HL-60/S4 (cell line): ENCODE results near the gene MMP17.

Source experiments
- in situ Hi-C: fragments of 300-500 bp; cut with MboI; formaldehyde crosslinking; loops from 2 replicates; pipeline ENCODE4 v1.14.3; 2022; ENCODE audit warnings: low sequenced_read_pairs

The MMP17 gene

GRCh38 chr12:131845121-131845520, 16.9 kb downstream of the MMP17 start:
- in situ Hi-C loops, result loop anchor here (10.0 kb wide), 1 partner anchor 100 kb away; the partner anchor contains the start of gene EP400

- in situ Hi-C loops, result loop anchor here (10.0 kb wide), 1 partner anchor 97 kb away; the partner anchor contains the start of gene EP400
Observed at GRCh38 chr12:131847456-131847855, 19.3 kb downstream of the MMP17 start.

DNA sequence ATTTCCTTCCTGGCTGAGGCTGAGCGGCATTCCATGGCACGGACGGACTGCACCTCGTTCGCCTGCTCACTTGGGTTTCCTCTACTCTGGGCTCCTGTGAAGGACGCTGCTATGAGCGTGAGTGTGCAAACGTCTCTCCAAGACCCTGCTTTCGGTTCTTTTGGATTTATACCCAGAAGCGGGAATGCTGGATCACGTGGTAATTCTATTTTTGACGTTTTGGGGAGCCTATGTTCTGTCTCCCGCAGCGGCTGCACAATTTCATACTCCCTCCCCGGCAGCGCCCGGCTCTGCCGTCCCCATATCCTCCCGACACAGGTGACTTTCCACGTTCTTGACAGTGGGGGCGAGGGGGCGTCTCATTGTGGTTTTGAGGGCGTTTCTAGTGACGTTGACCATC, 20.6 kb downstream of the MMP17 start:
- in situ Hi-C loops, result loop anchor here (10.0 kb wide), 1 partner anchor 96 kb away; the partner anchor contains the start of gene EP400

- in situ Hi-C loops, result loop anchor here (10.0 kb wide), 1 partner anchor 95 kb away; the partner anchor contains the start of gene EP400
Observed at GRCh38 chr12:131849700-131850553, 21.7 kb downstream of the MMP17 start.

- in situ Hi-C loops, result no loop called here
Observed at GRCh38 chr12:131850856-131851559, 22.8 kb downstream of the MMP17 start.

DNA sequence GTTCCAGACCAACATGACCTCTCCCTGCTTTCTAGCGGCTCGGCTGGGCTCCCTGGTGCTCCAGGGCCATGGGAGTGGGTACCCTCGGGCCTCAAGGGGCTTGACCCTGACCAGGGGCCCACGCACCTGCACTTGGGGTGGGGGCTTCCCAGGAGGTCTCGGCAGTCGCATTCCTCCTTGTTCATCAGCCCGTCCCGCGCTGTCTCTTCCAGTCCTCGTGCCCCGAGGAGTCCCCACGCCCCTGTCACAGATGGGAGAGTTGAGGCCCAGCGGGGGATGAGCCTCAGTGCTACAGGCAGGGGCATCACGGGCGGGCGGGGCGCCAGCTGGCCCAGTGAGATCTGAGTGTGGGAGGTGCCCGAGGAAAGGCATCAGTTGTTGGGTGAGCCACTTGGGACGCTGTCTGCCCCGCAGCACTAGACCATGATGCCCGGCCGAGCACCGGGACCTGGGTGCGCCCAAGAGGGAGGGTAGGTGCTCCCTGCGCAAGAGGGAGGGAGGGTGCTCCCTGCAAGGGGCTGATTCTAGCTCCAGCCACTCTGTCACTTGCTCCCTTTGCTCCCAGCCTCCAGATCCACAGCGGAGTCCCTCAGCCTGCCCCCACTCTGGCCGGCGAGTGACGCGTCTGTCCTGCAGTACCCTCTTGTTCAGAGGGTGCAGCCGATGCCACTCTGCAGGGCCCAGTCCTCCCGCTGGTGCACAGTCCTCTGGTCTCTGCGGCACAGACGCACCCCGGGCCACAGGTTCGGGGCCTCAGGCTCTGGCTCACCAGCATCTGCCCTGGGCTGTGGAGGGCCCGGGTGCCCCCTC, 23.8 kb downstream of the MMP17 start:
- in situ Hi-C loops, result no loop called here

DNA sequence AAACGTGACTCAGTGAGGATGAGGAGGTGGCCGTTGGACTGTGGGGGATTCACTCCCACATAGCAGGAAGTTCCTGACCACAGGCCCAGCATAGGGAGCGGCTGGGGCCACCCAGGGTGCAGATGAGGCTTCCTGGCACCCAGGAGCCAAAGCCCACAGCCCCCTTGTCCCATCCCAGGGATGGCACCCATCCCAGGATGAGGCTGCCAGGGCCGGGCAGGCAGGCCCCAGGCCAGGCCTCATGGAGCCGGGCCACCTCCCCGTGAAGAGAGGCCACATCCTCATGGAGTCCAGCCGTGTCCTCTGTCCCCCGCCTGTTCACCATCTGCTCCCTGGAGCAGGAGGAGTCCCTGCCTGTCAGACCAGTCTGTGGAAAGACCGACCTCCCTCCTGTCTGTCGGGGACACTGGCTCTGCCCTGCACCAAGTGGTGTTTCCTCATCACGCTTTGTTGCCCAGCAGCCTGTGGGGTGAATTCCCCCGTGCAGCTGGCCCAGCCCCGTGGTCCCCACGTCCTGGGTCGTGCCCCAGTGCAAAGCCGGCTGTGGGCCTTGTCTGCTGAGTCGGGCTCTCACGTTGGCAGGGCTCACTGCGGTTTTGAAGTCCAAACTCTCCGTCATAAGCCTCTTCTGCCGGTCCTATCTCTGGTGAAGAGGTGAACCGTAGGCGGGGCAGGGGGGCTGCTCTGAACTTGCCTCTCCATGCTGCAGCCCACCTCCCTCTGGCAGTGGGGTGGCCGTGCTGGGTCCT, 24.5 kb downstream of the MMP17 start:
- in situ Hi-C loops, result no loop called here

DNA sequence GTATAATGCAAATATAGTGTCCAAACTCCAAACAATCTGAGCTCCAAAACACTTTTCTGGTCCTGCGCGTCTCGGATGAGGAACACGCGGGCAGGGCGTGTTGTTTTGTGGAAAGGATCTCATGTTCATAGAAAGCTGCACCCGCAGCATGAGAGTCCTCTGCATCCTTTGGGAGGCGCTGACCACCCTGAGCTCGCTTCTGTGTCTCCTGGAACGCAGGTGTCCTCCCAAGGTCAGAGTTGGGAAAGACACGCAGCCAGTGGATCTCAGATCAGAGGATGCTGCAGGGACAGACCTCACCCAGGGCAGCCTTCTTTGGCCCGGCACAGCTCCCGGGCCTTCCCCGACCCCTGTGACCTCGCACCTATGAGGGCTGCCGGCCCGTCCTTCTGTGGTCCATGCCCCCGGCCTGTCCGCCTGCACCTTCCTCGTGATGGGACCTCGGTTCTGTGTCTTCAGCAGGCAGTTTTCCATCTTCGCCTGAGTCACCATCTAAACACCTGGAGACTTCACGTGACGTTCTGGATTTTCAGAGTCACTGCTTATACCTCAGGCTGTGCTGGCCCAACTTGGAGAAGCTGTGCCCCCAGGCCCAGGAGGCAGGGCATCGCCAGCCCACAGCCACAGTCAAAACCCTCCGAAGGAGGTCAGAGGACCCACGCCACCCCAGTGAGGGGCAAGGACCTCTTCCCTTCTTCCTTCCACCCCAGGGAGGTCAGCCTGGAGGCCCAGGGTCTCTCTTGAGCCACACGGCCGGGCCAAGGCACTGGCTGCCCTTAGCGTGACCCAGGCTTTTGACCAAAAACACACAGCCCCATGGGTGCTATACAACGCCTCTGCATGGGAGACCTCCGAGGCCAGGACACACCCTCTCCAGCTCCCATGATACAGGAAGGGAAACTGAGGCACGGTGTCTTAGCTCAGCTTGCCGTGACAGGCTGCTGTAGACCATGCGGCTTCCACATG, 25.9 kb downstream of the MMP17 start:
- in situ Hi-C loops, result no loop called here

GRCh38 chr12:131854861-131855476, 26.8 kb downstream of the MMP17 start:
- in situ Hi-C loops, result no loop called here

- in situ Hi-C loops, result no loop called here
Observed at GRCh38 chr12:131855521-131856142, 27.4 kb downstream of the MMP17 start.

GRCh38 chr12:131856366-131857097, 28.3 kb downstream of the MMP17 start:
- in situ Hi-C loops, result no loop called here

DNA sequence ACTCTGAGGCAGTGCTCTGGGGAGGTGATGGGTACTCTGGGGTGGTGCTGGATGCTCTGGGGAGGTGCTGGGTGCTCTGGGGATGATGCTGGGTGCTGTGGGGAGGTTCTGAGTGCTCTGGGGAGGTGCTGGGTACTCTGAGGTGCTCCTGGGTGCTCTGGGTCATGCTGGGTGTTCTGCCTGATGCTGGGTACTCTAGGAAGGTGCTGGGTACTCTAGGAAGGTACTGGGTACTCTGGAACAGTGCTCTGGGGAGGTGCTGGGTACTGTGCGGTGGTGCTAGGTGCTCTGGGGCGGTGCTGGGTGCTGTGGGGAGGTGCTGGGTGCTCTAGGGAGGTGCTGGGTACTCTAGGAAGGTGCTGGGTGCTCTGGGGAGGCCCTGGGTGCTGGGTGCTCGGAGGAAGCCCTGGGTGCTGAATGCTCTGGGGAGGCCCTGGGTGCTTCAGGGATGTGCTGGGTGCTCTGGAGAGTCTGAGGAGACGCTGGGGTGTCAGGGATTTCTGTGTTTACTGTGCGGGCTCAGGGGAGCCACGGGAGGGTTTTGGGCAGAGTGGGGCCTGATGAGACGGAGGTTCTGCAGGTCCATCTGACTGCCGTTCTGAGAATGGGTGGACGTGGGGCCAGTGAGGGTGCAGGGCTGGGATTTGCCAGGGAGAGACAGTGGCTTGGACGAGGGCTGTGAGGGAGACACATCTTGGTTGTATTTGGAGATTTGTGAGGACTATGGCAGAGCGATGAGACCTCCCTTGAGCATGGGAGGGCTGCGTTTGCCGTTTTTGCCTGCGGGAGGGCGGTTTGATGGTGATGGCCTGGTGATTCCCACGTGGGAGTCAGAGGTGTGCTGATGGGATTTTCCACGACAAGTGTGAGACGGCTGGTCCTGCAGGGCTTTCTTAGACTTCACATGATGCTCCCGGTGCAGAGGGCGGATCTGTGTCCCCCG, 30.0 kb downstream of the MMP17 start:
- in situ Hi-C loops, result no loop called here

DNA sequence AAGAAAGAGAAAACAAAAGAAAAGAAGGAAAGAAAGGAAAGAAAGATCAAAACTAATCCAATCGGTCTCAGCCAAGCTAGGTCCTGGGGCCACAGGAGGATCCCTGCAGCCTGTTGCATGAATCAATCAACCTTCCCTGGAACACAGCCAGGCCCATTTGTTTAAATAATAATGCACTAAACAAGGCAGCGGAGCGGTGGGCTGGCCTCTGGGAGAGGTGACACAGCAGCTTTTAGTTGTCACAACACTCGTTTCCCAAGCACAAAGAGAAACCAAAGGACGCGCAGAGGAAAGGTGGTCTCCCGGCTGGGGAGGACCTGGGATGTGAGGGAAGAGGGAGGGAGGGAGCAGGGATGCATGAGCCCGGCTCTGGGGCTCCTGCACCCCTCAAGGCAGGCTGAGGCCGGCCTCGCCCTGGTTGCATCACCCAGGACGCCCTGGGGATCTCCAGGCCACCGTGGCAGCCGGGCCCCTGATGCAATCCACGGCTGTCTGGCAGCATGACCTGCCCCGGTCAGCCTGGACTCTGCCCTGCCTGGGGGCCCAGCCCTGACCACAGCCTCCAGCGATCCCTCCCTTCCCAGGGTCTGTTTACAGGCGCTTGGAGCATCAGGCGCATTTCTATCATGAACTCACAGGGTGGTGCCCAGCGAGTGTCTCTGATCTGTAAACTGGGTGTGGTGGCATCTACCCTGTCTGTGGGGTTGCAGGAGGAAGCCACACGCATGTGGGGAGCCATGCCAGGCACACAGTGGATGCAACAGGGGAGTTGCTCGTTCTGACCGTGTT, 32.5 kb downstream of the MMP17 start:
- in situ Hi-C loops, result no loop called here

DNA sequence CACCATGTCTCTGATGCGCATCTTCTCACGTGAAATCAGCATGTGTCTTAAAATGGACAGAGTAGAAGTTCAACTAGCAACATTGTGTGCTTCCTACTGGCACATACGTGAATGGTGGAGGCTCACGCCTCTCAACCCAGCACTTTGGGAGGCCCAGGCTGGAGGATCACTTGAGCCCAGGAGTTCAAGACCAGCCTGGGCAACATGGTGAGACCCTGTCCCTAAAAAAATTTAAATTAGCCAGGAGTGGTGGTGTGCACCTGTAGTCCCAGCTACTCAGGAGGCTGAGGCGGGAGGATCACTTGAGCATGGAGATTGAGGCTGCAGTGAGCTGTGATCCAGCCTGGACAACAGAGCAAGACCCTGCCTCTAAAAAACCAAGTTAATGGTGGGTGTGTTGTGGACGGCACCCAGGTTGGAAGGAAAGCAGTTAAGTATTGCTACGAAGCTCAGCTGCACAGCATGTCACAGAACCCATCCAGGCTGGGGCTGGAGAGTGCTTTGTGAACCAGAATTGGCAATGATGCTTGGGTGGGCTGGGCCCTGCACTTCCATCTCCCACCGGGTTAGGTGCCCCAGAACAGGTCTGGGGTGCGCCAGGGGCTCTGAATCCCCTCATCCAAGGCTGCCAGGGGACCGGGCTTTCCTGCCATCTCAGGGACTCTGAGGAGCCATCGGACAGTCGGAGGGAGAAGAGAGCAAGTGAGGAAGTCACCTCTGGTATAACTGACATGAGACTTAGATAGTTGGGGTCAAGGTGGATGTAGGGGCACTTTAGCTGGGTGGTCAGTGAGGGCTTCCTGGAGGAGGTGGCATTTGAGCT, 33.3 kb downstream of the MMP17 start:
- in situ Hi-C loops, result no loop called here

- in situ Hi-C loops, result no loop called here
Observed at GRCh38 chr12:131862084-131862441, 33.9 kb downstream of the MMP17 start.
